GM12873 (cell line): ENCODE data around the gene SNX30.

Source experiments
- CTCF ChIP-seq: IDR thresholded peaks from 2 replicates; pipeline ENCODE4 v1.5.1; 2012; ENCODE audit warnings: low read depth, mild to moderate bottlenecking, moderate library complexity, low read length, control low read depth; ENCODE audit not compliant: insufficient read depth; ENCODE audit errors: missing control alignments

SNX30 gene

GRCh38 chr9:112734892-112735291 is 15.7 kb upstream of the SNX30 start:
- no peak for TF ChIP-seq CTCF

GRCh38 chr9:112743216-112743836 is 7.2 kb upstream of the SNX30 start:
- TF ChIP-seq CTCF = no peak

- no peak for TF ChIP-seq CTCF
Observed at GRCh38 chr9:112744177-112744576, 6.4 kb upstream of the SNX30 start.

GRCh38 chr9:112747094-112747493 is 3.5 kb upstream of the SNX30 start:
- no peak for TF ChIP-seq CTCF

GRCh38 chr9:112750764-112751055 is 150 bp downstream of the SNX30 start:
- TF ChIP-seq CTCF = no peak

GRCh38 chr9:112751056-112751795 is 666 bp downstream of the SNX30 start:
- TF ChIP-seq CTCF = no peak

- TF ChIP-seq CTCF = no peak
Observed at GRCh38 chr9:112752334-112753125, 2.0 kb downstream of the SNX30 start.
